CD4-positive, alpha-beta T cell treated with Interleukin-15 for 4 hours (primary cell): ENCODE measurements around the gene C2CD4A.
A peak's percentile ranks its signal among the peaks of the same experiment; 100 is the strongest.
"Not testable (repeated sequence)": the region's sequence is repeated elsewhere in the genome, so short reads cannot be mapped to it uniquely, and the experiment has no call there.

Experiments used
- DNase-seq: peaks from one replicate; pipeline ENCODE4 v3.0.0-alpha.2; 2020; ENCODE audit warnings: low spot score

C2CD4A gene, protein sequence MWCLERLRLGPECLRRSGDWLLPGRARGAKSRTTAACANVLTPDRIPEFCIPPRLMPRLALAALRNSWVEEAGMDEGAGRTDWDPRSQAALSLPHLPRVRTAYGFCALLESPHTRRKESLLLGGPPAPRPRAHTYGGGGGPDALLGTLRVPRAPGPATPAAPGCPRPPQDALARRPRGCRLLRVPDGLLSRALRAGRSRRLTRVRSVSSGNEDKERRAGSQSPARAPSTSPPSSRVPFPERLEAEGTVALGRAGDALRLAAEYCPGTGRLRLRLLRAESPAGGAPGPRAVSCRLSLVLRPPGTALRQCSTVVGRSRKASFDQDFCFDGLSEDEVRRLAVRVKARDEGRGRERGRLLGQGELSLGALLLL

DNA sequence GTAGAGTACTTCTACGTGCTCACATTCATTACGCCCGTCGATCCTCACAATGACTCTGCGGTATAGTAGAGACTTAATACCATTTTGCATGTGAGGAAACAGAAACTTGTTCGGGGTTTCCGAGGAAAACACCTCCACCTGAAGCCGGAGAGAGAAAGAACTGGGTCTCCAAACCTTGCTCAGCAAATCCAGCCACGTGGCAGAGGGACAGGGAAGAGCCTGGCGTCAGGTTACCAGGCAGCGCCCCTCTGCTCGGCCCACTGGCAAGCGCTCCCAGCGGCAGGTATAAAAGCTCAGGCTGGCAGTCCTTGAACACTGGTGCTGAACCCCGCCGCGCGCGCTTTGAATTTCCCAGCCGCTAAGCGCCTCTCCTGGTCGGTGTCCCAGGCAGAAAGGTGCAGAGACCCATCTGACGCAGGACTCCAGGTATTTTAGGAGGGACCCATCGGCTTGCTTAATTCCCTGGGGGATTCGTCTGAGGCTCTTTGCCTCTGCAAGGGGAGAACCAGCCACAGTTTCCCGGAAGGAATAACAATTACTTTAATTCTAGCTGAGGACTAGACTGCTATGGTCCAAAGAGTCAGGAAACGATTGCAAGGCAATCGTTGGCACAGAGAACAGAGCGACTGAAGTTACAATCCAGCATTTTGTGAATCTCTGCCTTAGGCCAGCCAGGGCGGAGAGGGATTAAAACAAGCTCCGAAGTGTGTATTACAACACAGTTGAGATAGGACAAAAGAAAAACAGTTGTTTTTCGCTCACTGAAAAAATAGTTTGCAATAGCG, at the start of gene C2CD4A:
Gene C2CD4A, plus strand, starts transcription at position 315 of the 785 bp plus-strand sequence. CDS start 637 bp downstream, outside the sequence.
- peak; percentile 34 for DNase-seq

DNA sequence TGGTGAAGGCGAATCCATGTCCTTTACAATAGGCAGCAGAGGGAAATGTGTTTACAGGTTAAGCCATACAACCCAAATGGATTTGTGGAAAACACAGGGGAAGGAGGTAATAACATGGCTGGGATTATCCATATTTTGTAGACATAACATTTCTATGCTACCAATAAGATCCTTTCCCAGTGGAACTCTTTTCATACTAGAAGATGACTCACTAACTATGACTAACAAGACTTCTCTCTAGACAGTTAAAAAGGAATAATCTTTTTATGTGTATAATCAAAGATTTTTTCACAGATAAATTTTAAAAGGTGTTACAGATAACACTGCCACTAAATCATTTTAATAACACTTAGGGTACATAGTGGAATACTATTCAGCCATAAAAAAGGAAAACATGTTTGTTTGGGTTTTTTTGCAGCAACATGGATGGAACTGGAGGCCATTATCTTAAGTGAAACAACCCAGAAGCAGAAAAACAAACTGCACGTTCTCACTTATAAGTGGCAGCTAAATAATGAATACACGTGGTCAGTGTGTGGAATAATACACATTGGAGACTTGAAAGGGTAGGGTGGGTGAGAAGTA, 46.1 kb upstream of the C2CD4A start:
- DNase-seq = no peak

DNA sequence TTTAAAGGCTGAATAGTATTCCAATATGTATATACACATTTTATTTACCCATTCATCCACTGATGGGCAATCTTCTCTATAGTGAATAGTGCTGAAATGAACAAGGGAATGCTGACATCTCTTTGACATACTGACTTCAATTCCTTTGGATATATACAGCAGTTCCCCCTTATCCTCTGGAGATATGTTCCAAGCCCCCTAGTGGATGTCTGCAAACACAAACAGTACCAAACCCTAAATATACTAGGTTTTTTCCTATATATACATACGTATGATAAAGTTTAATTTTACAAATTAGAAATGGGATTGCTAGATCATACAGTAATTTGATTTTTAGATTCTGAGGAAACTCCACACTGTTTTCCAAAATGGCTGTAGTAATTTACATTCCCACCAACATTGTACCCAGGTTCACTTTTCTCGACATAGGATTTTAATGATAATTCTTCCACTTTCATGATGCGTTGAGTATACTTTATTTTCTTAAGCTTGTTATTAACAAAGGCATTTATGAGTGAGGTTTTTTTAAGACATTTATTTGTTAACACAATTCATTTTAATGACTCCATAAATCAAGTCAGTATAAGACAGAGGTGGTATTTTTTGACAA, 44.7 kb upstream of the C2CD4A start:
- no peak for DNase-seq

DNA sequence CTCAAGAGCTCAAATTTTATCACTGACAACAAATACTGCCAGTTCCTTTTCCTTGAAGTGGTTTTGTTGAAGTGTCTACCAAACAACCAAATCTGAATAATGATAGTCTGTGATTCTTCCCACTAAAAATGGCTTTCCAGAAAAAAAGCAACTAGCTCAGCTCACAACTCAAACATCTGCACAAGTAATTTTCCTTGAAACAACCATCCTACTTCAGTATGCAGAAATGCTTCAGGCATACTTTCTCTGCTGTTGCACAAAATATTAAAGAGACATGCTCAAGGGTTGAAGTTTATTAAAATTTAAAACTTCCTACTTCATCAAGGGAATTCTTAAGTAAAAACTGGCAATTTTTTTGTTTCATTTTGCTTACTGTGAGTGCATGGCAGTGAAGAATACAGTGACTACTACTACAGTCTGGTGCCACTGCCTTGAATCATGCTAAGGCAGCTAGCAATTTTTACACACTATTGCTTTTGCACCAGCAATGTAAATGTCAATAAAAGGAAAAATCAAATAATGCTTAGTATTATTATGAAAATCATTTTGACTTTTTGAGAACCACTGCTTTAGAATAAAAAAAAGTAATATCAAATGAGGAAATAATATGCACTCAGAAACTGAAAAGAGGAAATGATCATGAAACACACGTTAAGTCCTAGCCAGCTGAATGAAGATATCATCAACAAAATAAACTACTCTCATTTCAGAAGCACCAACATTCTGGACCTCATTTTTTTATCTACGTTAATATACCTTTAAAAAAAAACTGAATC, 40.1 kb upstream of the C2CD4A start:
- DNase-seq = no peak

DNA sequence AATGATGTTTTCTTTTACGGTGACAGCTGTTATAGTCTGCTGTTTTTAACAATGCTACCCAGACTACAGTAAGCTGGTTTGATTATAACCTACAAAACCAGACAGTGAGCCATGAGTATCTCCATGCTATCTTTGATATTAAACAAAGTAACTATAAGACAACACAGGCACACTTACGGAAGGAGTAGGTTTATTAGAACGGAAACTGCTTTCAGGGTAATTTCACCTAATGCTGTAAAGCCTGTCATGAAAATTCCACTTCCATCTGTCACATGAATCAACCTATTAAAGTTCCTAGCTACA, 39.6 kb upstream of the C2CD4A start:
- no peak for DNase-seq

DNA sequence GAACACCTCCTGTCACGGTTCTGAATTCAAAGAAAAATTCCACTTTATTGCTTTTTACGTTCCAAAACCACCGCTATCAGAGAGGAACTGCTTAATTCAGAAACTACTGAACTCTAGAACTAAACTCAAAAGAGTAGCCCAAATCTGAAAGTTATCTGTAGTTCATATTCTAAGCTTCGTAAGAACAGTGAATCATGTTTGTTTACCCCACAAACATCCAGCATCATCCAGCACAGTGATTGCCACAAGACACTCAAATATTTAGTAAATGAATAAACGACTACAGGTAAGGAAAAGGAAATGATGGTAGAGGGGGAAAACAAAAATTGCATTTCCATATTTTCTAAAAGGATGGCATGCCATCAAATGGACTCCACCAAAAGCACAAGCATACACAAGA, 38.9 kb upstream of the C2CD4A start:
- DNase-seq = no peak

DNA sequence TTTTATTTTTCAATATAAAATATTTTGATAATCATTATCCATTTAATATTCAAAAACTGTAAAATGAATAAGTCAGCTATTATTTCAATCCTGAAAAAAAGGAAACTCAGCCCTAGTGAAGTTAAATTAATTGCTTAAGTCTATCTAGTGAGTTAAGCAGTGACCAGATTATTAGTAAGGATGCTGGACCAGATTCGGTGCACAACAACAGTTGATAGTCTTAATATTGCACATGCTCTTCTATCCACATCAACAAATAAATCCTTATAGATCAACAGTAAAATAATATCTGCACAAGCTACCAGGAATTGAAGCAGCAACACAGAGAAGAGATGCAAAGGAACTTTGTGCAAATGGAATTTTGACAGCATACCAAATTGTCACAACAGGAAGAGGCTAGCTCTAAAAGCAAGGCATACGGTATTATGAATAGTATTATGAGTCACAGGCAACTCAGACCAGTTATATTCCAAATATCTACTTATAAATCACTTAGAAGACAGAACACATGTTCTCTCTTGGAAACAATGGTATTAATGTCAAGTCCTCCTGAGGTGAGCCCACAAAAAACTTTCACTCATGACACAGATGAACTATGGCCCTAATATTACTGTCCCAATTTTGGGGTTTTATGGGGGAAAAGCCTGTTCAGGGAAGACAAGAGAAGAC, 31.4 kb upstream of the C2CD4A start:
- no peak for DNase-seq

DNA sequence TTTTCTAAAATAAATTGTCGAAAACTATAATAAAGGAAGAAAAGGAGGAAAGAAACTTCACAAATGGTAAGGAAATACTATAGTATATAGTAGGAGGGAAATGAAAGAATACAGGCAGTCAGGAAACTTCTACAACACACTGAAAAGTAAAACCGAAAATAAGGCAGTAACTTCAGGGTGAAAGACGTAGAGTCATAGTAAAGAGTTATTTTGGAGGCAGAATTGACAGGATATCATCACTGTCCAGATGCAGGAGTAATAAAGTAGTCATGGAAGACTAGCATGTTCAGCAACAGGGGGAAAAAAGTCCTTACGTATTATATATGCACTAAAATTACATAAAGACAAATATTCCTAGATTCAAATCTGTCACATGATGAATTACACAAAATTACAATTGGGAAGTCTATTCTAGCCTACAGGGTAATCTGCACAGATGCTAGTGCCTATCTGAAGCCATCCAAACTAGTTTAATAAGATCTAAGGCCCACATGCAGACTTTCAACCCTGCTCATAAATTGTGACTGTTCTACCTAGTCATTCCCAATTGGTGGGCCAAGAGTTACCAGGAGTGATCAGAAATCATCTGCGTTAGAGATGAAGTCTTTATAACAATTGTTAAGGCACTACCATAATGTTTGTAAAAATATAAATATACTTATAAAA, 20.6 kb upstream of the C2CD4A start:
- no peak for DNase-seq

DNA sequence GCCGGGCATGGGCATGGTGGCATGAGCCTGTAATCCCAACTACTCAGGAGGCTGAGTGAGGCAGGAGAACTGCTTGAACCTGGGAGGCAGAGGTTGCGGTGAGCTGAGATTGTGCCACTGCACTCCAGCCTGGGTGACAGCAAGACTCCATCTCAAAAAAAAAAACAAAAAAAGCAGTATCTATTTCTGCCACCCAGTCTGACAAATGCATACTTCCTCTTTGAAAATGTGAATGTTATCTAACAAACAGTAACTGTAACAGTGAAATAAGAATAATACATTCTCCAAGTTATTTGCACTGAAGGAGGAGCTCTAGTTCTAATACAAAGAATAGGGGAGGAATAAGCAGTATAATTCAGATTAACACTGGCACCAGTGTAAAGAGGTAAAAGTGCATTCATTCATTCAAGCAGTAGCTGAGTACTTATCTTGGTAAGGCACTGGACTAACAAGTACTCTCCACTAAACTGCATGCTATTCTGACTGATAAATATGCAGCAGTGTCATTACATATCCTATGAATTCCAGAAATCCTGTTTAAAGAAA, 19.4 kb upstream of the C2CD4A start:
- DNase-seq = no peak

DNA sequence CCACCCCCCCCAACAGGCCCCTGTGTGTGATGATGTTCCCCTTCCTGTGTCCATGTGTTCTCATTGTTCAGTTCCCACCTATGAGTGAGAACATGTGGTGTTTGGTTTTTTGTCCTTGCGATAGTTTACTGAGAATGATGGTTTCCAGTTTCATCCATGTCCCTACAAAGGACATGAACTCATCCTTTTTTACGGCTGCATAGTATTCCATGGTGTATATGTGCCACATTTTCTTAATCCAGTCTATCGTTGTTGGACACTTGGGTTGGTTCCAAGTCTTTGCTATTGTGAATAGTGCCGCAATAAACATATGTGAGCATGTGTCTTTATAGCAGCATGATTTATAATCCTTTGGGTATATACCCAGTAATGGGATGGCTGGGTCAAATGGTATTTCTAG, 18.5 kb upstream of the C2CD4A start:
- not testable (repeated sequence) for DNase-seq

DNA sequence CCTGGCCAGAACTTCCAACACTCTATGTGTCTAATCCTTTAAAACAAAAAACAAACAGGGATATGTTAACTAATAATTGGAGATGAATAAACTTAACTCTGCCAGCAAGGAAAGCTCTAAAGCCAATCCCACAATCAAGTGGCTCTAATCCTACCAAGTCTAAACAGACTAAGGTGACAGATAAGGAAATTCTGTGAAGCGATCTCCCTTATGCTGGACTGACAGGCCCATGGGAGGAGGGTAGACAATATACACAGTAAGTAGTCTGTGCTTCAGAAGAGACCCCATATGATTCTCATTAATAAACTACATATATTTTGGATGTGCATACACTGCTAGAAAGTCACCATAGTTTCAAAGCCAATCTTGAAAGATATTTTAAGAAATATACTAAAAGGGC, 16.7 kb upstream of the C2CD4A start:
- DNase-seq = no peak

DNA sequence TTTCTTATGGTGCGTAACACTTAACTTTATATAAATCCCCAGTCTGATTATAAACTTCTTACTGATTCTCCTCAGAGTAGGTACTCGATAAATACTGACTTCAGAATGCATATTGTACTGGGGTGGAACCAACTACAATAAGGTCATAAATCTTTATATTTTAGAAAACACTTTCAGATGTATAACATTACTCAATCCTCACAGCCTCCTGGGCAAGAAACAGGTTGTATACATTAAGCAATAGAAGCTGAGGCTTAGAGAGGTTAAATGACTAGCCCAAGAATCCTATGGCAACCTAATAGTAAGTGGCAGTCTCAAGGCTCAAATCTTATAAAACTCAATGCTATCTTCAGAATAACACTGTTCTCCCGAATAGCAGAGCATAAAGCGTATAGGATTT, 15.6 kb upstream of the C2CD4A start:
- no peak for DNase-seq

DNA sequence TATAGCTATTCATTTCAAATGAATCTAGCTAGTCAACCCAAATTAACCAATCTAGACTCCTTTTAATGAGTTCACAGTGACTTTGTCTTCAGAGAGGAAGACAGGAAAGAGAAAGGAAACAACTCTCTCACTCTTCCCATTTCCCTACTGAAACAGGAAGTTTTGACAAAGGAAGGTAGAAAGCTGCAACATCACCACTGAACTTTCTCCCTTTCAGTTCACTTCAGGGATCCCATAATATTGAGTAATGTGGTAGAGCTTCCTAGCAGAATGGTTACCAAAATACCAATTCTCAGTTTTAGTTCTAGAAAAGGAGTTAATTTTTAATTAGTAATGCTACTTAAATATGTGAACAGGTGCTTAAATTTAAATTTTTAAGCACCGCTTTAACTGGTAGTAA, 14.1 kb upstream of the C2CD4A start:
- DNase-seq = no peak

DNA sequence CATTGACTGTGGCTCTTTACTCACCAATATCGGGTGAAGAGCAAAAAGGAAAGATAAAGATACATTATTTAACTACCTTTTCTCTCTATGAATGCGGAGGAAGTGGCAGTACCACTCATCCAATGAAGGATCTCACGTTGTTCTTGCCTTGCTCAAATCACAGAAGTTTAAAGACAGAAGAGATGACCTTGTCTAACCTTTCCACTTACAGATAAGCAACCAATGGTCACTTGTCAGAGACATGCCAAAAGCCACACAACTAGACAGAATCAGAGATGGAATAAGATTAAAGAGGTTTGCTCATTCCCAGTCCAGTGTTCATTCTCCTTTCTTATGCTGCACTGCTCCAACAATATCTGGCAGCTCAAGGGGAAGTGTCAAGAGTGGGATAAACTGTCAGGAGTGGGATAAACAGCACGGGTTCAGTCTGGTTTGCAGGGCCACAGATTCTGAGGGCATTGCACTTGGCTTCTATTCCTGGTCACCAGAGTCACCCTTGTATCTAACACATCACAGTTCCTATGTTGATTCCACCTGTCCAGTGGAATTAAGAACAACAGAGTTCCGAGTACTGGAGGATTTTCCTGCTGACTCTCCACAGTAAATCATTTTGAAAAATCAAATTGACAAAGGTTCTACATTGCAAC, 13.2 kb upstream of the C2CD4A start:
- no peak for DNase-seq

DNA sequence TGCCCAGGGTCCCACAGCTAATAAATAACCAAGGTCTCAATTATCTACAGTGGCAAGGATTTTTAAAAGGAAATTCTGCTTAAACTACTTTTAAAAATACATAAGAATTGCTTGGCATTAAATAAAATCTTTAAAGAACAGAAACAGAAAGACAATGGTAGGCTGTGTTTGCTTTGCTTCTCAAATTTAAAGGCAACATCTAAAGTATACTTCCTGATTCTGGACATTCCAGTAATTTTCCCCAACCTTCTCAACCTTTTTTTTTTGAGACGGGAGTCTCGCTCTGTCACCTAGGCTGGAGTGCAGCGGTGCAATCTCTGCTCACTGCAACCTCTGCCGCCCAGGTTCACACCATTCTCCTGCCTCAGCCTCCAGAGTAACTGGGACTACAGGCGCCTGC, 11.8 kb upstream of the C2CD4A start:
- no peak for DNase-seq

DNA sequence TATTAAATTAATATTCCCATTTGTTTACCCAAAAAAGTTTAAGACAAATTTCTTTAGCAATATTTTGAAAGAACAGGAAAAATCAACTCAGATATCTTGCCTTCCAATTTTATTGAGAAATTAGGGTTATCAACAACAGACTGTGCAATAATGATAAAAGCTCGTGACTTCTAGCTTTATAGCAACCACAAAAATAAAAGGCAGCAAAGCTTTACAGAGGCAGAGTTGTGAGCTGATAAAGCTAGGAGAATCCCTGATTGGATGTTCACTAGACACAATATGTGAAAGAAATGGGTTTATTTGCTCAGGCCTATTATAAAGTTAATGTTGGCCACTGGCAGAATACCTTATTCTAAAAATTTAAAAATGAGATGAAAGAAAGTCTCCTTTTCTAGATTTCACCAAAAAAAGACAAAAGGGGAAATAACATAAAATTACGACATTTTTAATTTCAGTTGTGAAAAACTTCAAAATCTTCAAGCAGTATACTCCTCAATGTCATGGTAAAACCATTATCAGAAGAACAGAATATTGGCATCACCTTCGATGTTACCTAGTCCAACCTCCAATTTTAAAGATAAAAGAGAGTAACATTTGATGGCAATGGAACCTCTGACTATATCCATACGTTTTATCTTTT, 9.3 kb upstream of the C2CD4A start:
- no peak for DNase-seq

DNA sequence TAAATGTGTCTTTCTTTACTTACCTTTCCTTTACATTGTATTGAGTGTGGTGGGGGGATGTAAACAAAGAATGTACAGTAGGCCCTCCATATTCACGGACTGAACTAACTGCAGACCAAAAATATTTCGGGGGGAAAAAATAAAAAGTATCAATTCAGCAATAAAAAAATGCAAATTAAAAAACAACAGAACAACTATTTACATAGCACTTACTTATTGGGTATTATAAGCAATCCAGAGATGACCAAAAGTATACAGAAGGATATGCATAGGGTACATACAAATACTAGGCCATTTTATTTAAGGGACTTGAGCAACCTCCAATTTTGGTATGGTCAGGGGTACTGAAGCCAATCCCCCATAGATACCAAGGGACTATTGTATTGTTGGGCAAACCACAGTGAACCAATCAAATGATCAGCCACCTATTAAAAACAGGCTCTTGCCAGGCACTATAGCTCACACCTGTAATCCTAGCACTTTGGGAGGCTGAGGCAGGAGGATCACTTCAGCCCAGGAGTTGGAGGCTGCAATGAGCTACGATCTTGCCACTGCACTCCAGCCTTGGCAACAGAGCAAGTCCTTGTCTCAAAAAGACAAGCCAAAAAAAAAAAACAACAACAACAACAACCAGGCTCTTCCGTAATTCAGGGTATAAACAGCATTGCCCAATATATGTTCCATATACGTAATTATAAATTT, 8.3 kb upstream of the C2CD4A start:
- no peak for DNase-seq

DNA sequence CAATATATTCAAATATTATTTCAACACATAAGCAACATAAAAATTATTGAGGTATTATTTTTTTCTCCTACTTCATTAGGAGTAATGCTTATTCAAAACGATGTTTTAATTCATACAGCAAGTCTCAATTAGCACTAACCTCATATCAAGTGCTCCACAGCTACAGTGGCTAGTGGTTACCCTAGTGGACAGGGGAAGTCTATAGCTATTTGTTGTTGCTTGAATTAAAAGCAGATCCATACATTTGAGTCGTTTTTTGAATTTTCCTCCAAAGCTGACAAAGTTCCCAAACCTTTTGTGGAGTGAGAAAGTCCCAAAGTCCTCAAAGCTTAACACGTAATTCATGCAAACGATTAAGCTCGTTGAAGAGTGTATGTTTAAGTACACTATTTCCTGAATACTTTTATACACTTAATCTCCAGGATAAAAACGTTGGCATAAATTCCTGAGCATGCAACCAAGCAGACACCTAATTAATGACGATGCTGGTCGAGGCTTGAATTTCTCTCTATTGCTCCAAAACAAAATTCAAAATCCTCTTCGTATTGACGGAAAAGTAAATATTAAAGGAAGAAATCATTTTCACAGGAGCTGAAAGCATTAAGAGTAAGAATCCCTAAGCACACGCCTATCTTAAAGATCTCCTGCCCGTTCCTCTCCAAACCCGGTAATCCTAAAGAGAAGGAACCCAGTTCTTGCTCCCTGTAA, 7.5 kb upstream of the C2CD4A start:
- DNase-seq = no peak

DNA sequence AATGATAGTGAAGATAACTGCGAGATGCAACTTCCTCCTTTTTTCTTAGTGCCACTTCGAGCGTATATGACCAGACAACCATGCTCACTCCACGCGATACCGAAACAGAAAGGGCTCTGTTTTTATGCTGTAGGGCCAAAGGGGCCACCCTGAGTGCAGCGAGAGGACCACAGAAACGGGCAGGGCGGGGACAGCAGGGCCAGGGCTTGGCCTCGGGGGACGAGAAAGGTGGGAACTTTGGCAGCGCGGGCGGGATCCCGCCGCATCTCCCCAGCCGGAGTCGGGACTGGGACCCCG, 7.0 kb upstream of the C2CD4A start:
- peak; percentile 59 for DNase-seq
